ENCODE results near the gene MOSPD3.

GRCh38 chr7:100611983-100612729 lies at the start of gene MOSPD3:
- TF ChIP-seq POLR2A (IDR thresholded peaks at IDR 0.05; ENCODE audit: low read depth, low read length), result peak; percentile 69
- no peak for TF ChIP-seq CTCF (IDR thresholded peaks at IDR 0.05; ENCODE audit: extremely low read depth in 1 of 2, insufficient read depth in 1 of 2, low read depth in 1 of 2, low read length in 2 of 2)
- no peak for TF ChIP-seq EZH2 (IDR thresholded peaks at IDR 0.05; ENCODE audit: borderline replicate concordance, low read depth, low read length, severe bottlenecking)
- TF ChIP-seq POLR2AphosphoS5 (IDR thresholded peaks at IDR 0.05; ENCODE audit: insufficient read depth, low read depth, low read length), result peak; percentile 69
- TF ChIP-seq MAX (IDR thresholded peaks at IDR 0.05; ENCODE audit: insufficient read depth, insufficient read length), result no peak
- TF ChIP-seq GATA2 (IDR thresholded peaks at IDR 0.05; ENCODE audit: insufficient read depth, insufficient read length, low read depth, low read length), result no peak
- no peak for TF ChIP-seq MYC (IDR thresholded peaks at IDR 0.05; ENCODE audit: low read depth, low read length)

All from endothelial cell of umbilical vein (primary cell).